H9 (cell line): ENCODE results near the gene NUDT8. TPM values are rescaled to one million over a fixed set of nuclear protein-coding genes. Genes with fewer than 3 reads are reported as not detected.

Experiments used
- DNase-seq: peaks from one replicate; pipeline ENCODE4 v3.0.0-alpha.2; 2017
- H2AFZ ChIP-seq: one replicate; pipeline ENCODE4 v1.6.1; 2013; ENCODE audit warnings: mild to moderate bottlenecking, low read length, control low read depth, moderate library complexity
- H2AK5ac ChIP-seq: 2 replicates; pipeline ENCODE4 v1.6.1; 2013; ENCODE audit warnings: low read length, control low read depth, mixed read lengths; ENCODE audit not compliant: insufficient read length
- H2BK120ac ChIP-seq: one replicate; pipeline ENCODE4 v1.6.1; 2013; ENCODE audit warnings: low read depth, mild to moderate bottlenecking, low read length, control low read depth, inconsistent platforms; ENCODE audit not compliant: poor library complexity, severe bottlenecking
- H2BK12ac ChIP-seq: 2 replicates; pipeline ENCODE4 v1.6.1; 2013; ENCODE audit warnings: low read length, control low read depth, mixed read lengths, low read depth; ENCODE audit not compliant: insufficient read length
- H2BK15ac ChIP-seq: 2 replicates; pipeline ENCODE4 v1.6.1; 2013; ENCODE audit warnings: low read depth, low read length, control low read depth
- H2BK20ac ChIP-seq: one replicate; pipeline ENCODE4 v1.6.1; 2013; ENCODE audit warnings: low read depth, mild to moderate bottlenecking, low read length, control low read depth, inconsistent platforms; ENCODE audit not compliant: poor library complexity, severe bottlenecking
- H2BK5ac ChIP-seq: 2 replicates; pipeline ENCODE4 v1.6.1; 2013; ENCODE audit warnings: low read length, control low read depth, mixed read lengths; ENCODE audit not compliant: insufficient read length
- H3K14ac ChIP-seq: 2 replicates; pipeline ENCODE4 v1.6.1; 2013; ENCODE audit warnings: low read length, control low read depth; ENCODE audit not compliant: insufficient read depth
- H3K18ac ChIP-seq: 2 replicates; pipeline ENCODE4 v1.6.1; 2013; ENCODE audit warnings: low read depth, mild to moderate bottlenecking, mixed read lengths, low read length, control low read depth; ENCODE audit not compliant: insufficient read length
- H3K23ac ChIP-seq: 2 replicates; pipeline ENCODE4 v1.6.1; 2013; ENCODE audit warnings: low read length, control low read depth, mixed read lengths, low read depth; ENCODE audit not compliant: insufficient read length
- H3K23me2 ChIP-seq: 2 replicates; pipeline ENCODE4 v1.6.1; 2013; ENCODE audit warnings: low read depth, mild to moderate bottlenecking, mixed read lengths, low read length, control low read depth; ENCODE audit not compliant: insufficient read length, poor library complexity, severe bottlenecking
- H3K27ac ChIP-seq: 2 replicates; pipeline ENCODE4 v1.5.1; 2013; ENCODE audit warnings: low read length, control low read depth, mixed read lengths, low read depth; ENCODE audit not compliant: insufficient read length
- H3K27me3 ChIP-seq: 2 replicates; pipeline ENCODE4 v1.6.1; 2013; ENCODE audit warnings: low read length, control low read depth, inconsistent platforms; ENCODE audit not compliant: insufficient read depth
- H3K4ac ChIP-seq: 2 replicates; pipeline ENCODE4 v1.6.1; 2013; ENCODE audit warnings: low read depth, mild to moderate bottlenecking, control low read depth, inconsistent platforms, low read length, moderate library complexity
- H3K4me1 ChIP-seq: 2 replicates; pipeline ENCODE4 v1.6.1; 2013; ENCODE audit warnings: low read length, control low read depth, inconsistent platforms; ENCODE audit not compliant: insufficient read depth
- H3K4me2 ChIP-seq: 2 replicates; pipeline ENCODE4 v1.6.1; 2013; ENCODE audit warnings: low read length, control low read depth, mixed read lengths; ENCODE audit not compliant: insufficient read length, insufficient read depth
- H3K56ac ChIP-seq: 2 replicates; pipeline ENCODE4 v1.6.1; 2013; ENCODE audit warnings: low read depth, mild to moderate bottlenecking, mixed read lengths, low read length, control low read depth; ENCODE audit not compliant: insufficient read length
- H3K79me1 ChIP-seq: 2 replicates; pipeline ENCODE4 v1.6.1; 2013; ENCODE audit warnings: low read depth, mild to moderate bottlenecking, moderate library complexity, low read length, control low read depth, inconsistent platforms; ENCODE audit not compliant: insufficient read depth, poor library complexity, severe bottlenecking
- H3K79me2 ChIP-seq: 2 replicates; pipeline ENCODE4 v1.6.1; 2013; ENCODE audit warnings: low read length, control low read depth, inconsistent platforms; ENCODE audit not compliant: insufficient read depth
- H3K9ac ChIP-seq: 2 replicates; pipeline ENCODE4 v1.6.1; 2013; ENCODE audit warnings: low read length, control low read depth, mixed read lengths; ENCODE audit not compliant: insufficient read length; ENCODE audit errors: extremely low read depth
- H3K9me3 ChIP-seq: one replicate; pipeline ENCODE4 v1.6.1; 2013; ENCODE audit warnings: low read depth, low read length, inconsistent platforms; ENCODE audit not compliant: control insufficient read depth
- H3T11ph ChIP-seq: one replicate; pipeline ENCODE4 v1.6.1; 2013; ENCODE audit warnings: mild to moderate bottlenecking, low read length, control low read depth, inconsistent platforms
- H4K20me1 ChIP-seq: one replicate; pipeline ENCODE4 v1.6.1; 2013; ENCODE audit not compliant: control insufficient read depth, insufficient read length, insufficient read depth
- H4K5ac ChIP-seq: 2 replicates; pipeline ENCODE4 v1.6.1; 2013; ENCODE audit warnings: low read depth, mild to moderate bottlenecking, mixed read lengths, low read length, control low read depth; ENCODE audit not compliant: insufficient read length
- H4K8ac ChIP-seq: replicated peaks from 2 replicates; pipeline ENCODE4 v1.6.1; 2013; ENCODE audit warnings: low read length, control low read depth, mixed read lengths, low read depth; ENCODE audit not compliant: insufficient read length
- H4K91ac ChIP-seq: 2 replicates; pipeline ENCODE4 v1.6.1; 2013; ENCODE audit warnings: low read depth, mild to moderate bottlenecking, moderate library complexity, mixed read lengths, low read length, control low read depth; ENCODE audit not compliant: insufficient read length
- H3K27ac Mint-ChIP-seq, 3 experiments: 2 replicates in 2 of 3; 3 replicates in 1 of 3; pipeline ENCODE4 v1.8.0; 2020 to 2021; ENCODE audit warnings: mixed read lengths in 3 of 3, mild to moderate bottlenecking in 1 of 3, moderate library complexity in 1 of 3
- H3K27me3 Mint-ChIP-seq: 2 replicates; pipeline ENCODE4 v1.8.0; 2021; ENCODE audit warnings: low read depth, mild to moderate bottlenecking, moderate library complexity, mixed read lengths
- H3K36me3 Mint-ChIP-seq, 3 experiments: 2 replicates in 2 of 3; 3 replicates in 1 of 3; pipeline ENCODE4 v1.8.0; 2020 to 2021; ENCODE audit warnings: low read depth in 3 of 3, mixed read lengths in 3 of 3; ENCODE audit not compliant: insufficient read depth in 1 of 3
- H3K4me1 Mint-ChIP-seq, 2 experiments: 2 replicates each; pipeline ENCODE4 v1.8.0; 2020; ENCODE audit warnings: mixed read lengths in 2 of 2
- H3K4me3 Mint-ChIP-seq, 2 experiments: 2 replicates in 1 of 2; 3 replicates in 1 of 2; pipeline ENCODE4 v1.8.0; 2020 to 2021; ENCODE audit warnings: mild to moderate bottlenecking in 2 of 2, mixed read lengths in 2 of 2, moderate library complexity in 1 of 2
- H3K9me3 Mint-ChIP-seq, 2 experiments: 2 replicates in 1 of 2; 3 replicates in 1 of 2; pipeline ENCODE4 v1.8.0; 2020; ENCODE audit warnings: mild to moderate bottlenecking in 2 of 2, mixed read lengths in 2 of 2, moderate library complexity in 1 of 2
- WGBS: extraction: QIAGEN DNeasy Blood & Tissue Kit; methylation state at CpG from one replicate; pipeline ENCODE4 v1.1.7; 2013; ENCODE audit warnings: missing lambda C conversion rate, low lambda C conversion rate, mixed read lengths; ENCODE audit not compliant: insufficient read length; ENCODE audit errors: extremely low coverage; 5-methylcytosine and 5-hydroxymethylcytosine counted together
- total RNA-seq: library from RNA; stranded (reverse); gene quantifications from 2 replicates; pipeline ENCODE4 v1.2.1, GENCODE V29; 2021
- TF ChIP-seq, protein P1 (sequence below): fragments of 200-600 bp; sonication (generic); conservative IDR thresholded peaks from 3 replicates; pipeline ENCODE4 v1.8.0; 2021; ENCODE audit warnings: antibody characterized with exemption, mild to moderate bottlenecking

NUDT8 gene
- total RNA-seq, 1 experiment from 2014 or later: 6.5 TPM

DNA sequence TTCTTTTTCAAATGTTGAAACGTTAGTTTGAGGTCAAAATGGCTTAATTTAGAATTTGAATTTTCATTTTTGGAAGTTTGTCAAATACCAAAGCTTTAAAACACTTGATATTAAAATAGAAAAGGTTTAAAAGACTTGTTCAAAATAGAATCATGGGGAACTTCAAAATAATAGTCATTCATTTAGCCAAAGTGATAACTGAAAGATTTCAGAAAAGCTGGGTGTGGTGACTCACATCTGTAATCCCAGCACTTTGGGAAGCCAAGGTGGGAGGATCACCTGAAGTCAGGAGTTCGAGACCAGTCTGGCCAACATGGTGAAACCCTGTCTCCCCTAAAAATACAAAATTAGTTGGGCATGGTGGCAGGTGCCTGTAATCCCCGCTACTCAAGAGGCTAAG, 35.3 kb downstream of the NUDT8 start:
- no peak overlapping the region for H3K9ac ChIP-seq
- no peak overlapping the region for H2BK15ac ChIP-seq
- no peaks in the 10 kb centered on the region for H3K79me1 ChIP-seq
- H2AFZ ChIP-seq: no peak overlapping the region
- no peak overlapping the region for H2BK20ac ChIP-seq
- H3K27me3 ChIP-seq: no peaks in the 10 kb centered on the region
- H4K20me1 ChIP-seq: peaks cover 3% of the 10 kb centered on the region
- H3K18ac ChIP-seq: no peak overlapping the region
- H4K8ac ChIP-seq: no peak overlapping the region
- TF ChIP-seq, protein P1, sequence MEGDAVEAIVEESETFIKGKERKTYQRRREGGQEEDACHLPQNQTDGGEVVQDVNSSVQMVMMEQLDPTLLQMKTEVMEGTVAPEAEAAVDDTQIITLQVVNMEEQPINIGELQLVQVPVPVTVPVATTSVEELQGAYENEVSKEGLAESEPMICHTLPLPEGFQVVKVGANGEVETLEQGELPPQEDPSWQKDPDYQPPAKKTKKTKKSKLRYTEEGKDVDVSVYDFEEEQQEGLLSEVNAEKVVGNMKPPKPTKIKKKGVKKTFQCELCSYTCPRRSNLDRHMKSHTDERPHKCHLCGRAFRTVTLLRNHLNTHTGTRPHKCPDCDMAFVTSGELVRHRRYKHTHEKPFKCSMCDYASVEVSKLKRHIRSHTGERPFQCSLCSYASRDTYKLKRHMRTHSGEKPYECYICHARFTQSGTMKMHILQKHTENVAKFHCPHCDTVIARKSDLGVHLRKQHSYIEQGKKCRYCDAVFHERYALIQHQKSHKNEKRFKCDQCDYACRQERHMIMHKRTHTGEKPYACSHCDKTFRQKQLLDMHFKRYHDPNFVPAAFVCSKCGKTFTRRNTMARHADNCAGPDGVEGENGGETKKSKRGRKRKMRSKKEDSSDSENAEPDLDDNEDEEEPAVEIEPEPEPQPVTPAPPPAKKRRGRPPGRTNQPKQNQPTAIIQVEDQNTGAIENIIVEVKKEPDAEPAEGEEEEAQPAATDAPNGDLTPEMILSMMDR: no peak
- no peaks in the 10 kb centered on the region for H3K79me2 ChIP-seq
- H3K14ac ChIP-seq: no peak overlapping the region
- Mint-ChIP-seq H3K4me1 (peaks cover 14 to 16% of the 10 kb centered on the region in 2 experiments), H3K27me3 (peaks cover 4% of the 10 kb centered on the region), H3K27ac (no peak overlapping the region), H3K36me3 (peaks cover 2 to 15% (median 6%) of the 10 kb centered on the region in 3 experiments; a peak in 5 of 7 replicates), H3K9me3 (peaks cover 18 to 19% of the 10 kb centered on the region in 2 experiments), H3K4me3 (no peak overlapping the region)
- no peak overlapping the region for H4K5ac ChIP-seq
- H2AK5ac ChIP-seq: no peak overlapping the region
- no peak overlapping the region for H3K4ac ChIP-seq
- H3K4me2 ChIP-seq: no peak overlapping the region
- no peak overlapping the region for H2BK120ac ChIP-seq
- no peak overlapping the region for H3K23ac ChIP-seq
- H3K9me3 ChIP-seq: no peaks in the 10 kb centered on the region
- no peak for DNase-seq
- no peak overlapping the region for H3K56ac ChIP-seq
- H3K4me1 ChIP-seq: no peaks in the 10 kb centered on the region
- no peaks in the 10 kb centered on the region for H3K23me2 ChIP-seq
- no peak overlapping the region for H3K27ac ChIP-seq
- WGBS: no CpG with 5 or more reads among the region's 3 CpGs
- H2BK12ac ChIP-seq: no peak overlapping the region
- H4K91ac ChIP-seq: no peak overlapping the region
- no peak overlapping the region for H3T11ph ChIP-seq
- no peak overlapping the region for H2BK5ac ChIP-seq
